ENCODE measurements around the gene TOMM34. TPM values are rescaled to one million over a fixed set of nuclear protein-coding genes. Genes with fewer than 3 reads are reported as not detected.

The TOMM34 gene
- polyA plus RNA-seq, 1 donor from 2014 or later: 10.0 TPM

- peaks cover 4% of the 10 kb centered on the region for H3K36me3 ChIP-seq (ENCODE audit: insufficient read depth, low read length)
- peaks cover 27% of the 10 kb centered on the region for H3K79me2 ChIP-seq (replicated peaks; ENCODE audit: insufficient read depth, low read length)
- H3K9ac ChIP-seq (ENCODE audit: low read length): no peak overlapping the region
- no peaks in the 10 kb centered on the region for H3K9me3 ChIP-seq (ENCODE audit: low read length)
- H3F3A ChIP-seq (ENCODE audit: insufficient read depth, low read length, poor library complexity, severe bottlenecking): no peaks in the 10 kb centered on the region
- no peaks in the 10 kb centered on the region for H3K27me3 ChIP-seq (ENCODE audit: insufficient read depth, low read depth, low read length)
- H3K9me2 ChIP-seq (ENCODE audit: insufficient read depth, low read length): no peaks in the 10 kb centered on the region
- H3K27ac ChIP-seq (ENCODE audit: low read length): no peak overlapping the region
- H4K20me1 ChIP-seq (ENCODE audit: insufficient read depth): peaks cover 4% of the 10 kb centered on the region
- no peak for TF ChIP-seq TAF1 (IDR thresholded peaks at IDR 0.05; ENCODE audit: low read depth)
- no peak for TF ChIP-seq SMC3 (conservative IDR thresholded peaks at IDR 0.05; ENCODE audit: poor library complexity)
- no peak for TF ChIP-seq RAD21 (conservative IDR thresholded peaks at IDR 0.05)
- TF ChIP-seq EZH2 (IDR thresholded peaks at IDR 0.05; ENCODE audit: borderline replicate concordance, insufficient read depth, low read length, poor library complexity, severe bottlenecking): no peak
- TF ChIP-seq REST (IDR thresholded peaks at IDR 0.05; ENCODE audit: borderline replicate concordance): no peak
- no peak for TF ChIP-seq MXI1 (conservative IDR thresholded peaks at IDR 0.05; ENCODE audit: poor library complexity, severe bottlenecking)
- TF ChIP-seq CTCF (IDR thresholded peaks at IDR 0.05; ENCODE audit: poor library complexity, severe bottlenecking): no peak
- TF ChIP-seq EP300 (conservative IDR thresholded peaks at IDR 0.05; ENCODE audit: poor library complexity, severe bottlenecking): no peak
- no peak for TF ChIP-seq POLR2AphosphoS5 (IDR thresholded peaks at IDR 0.05)
- H2AFZ ChIP-seq (ENCODE audit: low read depth, low read length): no peak overlapping the region
- no peak overlapping the region for H3K4me3 ChIP-seq (ENCODE audit: low read length)
- no peak overlapping the region for H3K4me2 ChIP-seq (ENCODE audit: low read length)
Observed at GRCh38 chr20:44901974-44902373, 58.2 kb downstream of the TOMM34 start.

- H3K79me2 ChIP-seq (replicated peaks; ENCODE audit: insufficient read depth, low read length): peaks cover 42% of the 10 kb centered on the region
- H3K4me3 ChIP-seq (ENCODE audit: low read length): no peak overlapping the region
- H3K4me2 ChIP-seq (ENCODE audit: low read length): no peak overlapping the region
- no peaks in the 10 kb centered on the region for H3K27me3 ChIP-seq (ENCODE audit: insufficient read depth, low read depth, low read length)
- no peak overlapping the region for H3K27ac ChIP-seq (ENCODE audit: low read length)
- no peaks in the 10 kb centered on the region for H3K9me2 ChIP-seq (ENCODE audit: insufficient read depth, low read length)
- no peaks in the 10 kb centered on the region for H3K9me3 ChIP-seq (ENCODE audit: low read length)
- H4K20me1 ChIP-seq (ENCODE audit: insufficient read depth): peaks cover 4% of the 10 kb centered on the region
- H2AFZ ChIP-seq (ENCODE audit: low read depth, low read length): no peak overlapping the region
- TF ChIP-seq EZH2 (IDR thresholded peaks at IDR 0.05; ENCODE audit: borderline replicate concordance, insufficient read depth, low read length, poor library complexity, severe bottlenecking) (no peak), RAD21 (conservative IDR thresholded peaks at IDR 0.05) (no peak), TAF1 (IDR thresholded peaks at IDR 0.05; ENCODE audit: low read depth) (no peak), POLR2AphosphoS5 (IDR thresholded peaks at IDR 0.05) (no peak), CTCF (IDR thresholded peaks at IDR 0.05; ENCODE audit: poor library complexity, severe bottlenecking) (no peak), REST (IDR thresholded peaks at IDR 0.05; ENCODE audit: borderline replicate concordance) (no peak)
- H3F3A ChIP-seq (ENCODE audit: insufficient read depth, low read length, poor library complexity, severe bottlenecking): no peaks in the 10 kb centered on the region
- H3K36me3 ChIP-seq (ENCODE audit: insufficient read depth, low read length): peaks cover 4% of the 10 kb centered on the region
- no peak overlapping the region for H3K9ac ChIP-seq (ENCODE audit: low read length)
Observed at GRCh38 chr20:44900231-44900854, 59.9 kb downstream of the TOMM34 start.
